K562 (cell line): Measurements from ENCODE around the gene KRI1. TPM values are rescaled to one million over a fixed set of nuclear protein-coding genes. Genes with fewer than 3 reads are reported as not detected.

Source experiments
- CREB1 ChIP-seq, 2 experiments: sonication (generic) in 1 of 2; formaldehyde crosslinking in 1 of 2; IDR thresholded peaks; 2 replicates each; pipeline versions ENCODE4 v1.6.1 to v1.8.0; 2012 to 2022; ENCODE audit warnings: inconsistent platforms in 1 of 2, mild to moderate bottlenecking in 1 of 2, missing genetic modification reagents in 1 of 2, moderate library complexity in 1 of 2
- E2F5 ChIP-seq: sonication (generic); formaldehyde crosslinking; IDR thresholded peaks from 2 replicates; pipeline ENCODE4 v1.8.0; 2022; ENCODE audit warnings: mild to moderate bottlenecking, missing genetic modification reagents
- HMGN3 ChIP-seq: IDR thresholded peaks from 2 replicates; pipeline ENCODE4 v1.6.1; 2011; ENCODE audit warnings: borderline replicate concordance, low read depth, mild to moderate bottlenecking, mixed read lengths, low read length; ENCODE audit not compliant: insufficient read length; ENCODE audit errors: extremely low read depth
- HSF4 ChIP-seq: fragments of 250-450 bp; sonication (Bioruptor Pico); IDR thresholded peaks from 2 replicates; pipeline ENCODE4 v2.1.2; 2022; ENCODE audit warnings: mild to moderate bottlenecking, moderate library complexity, borderline replicate concordance
- KAT7 ChIP-seq: sonication (generic); formaldehyde crosslinking; IDR thresholded peaks from 2 replicates; pipeline ENCODE4 v1.8.0; 2022; ENCODE audit warnings: missing genetic modification reagents, mild to moderate bottlenecking, borderline replicate concordance
- KLF6 ChIP-seq: fragments of 250-450 bp; sonication (Bioruptor Pico); IDR thresholded peaks from 2 replicates; pipeline ENCODE4 v1.4.0; 2020; ENCODE audit warnings: mild to moderate bottlenecking, moderate library complexity, borderline replicate concordance
- MED1 ChIP-seq: sonication (generic); formaldehyde crosslinking; IDR thresholded peaks from 2 replicates; pipeline ENCODE4 v1.8.1; 2023; ENCODE audit warnings: missing genetic modification reagents, borderline replicate concordance
- RNF219 ChIP-seq: fragments of 250-450 bp; sonication (Bioruptor Pico); IDR thresholded peaks from 2 replicates; pipeline ENCODE4 v1.5.0; 2022; ENCODE audit warnings: mild to moderate bottlenecking
- ZMIZ1 ChIP-seq, 2 experiments: fragments of 150-350 bp in 1 of 2; IDR thresholded peaks; 2 replicates each; pipeline ENCODE4 v1.6.1; 2012 to 2016; ENCODE audit warnings: low read depth in 2 of 2, low read length in 2 of 2, mild to moderate bottlenecking in 1 of 2, moderate library complexity in 1 of 2
- ZSCAN32 ChIP-seq: fragments of 450-650 bp; formaldehyde crosslinking; IDR thresholded peaks from 2 replicates; pipeline ENCODE4 v1.4.0; 2020; ENCODE audit warnings: mild to moderate bottlenecking, moderate library complexity
- polyA plus RNA-seq, 8 experiments: library from polyadenylated mRNA; depleted of rRNA in 4 of 8; stranded (reverse) in 5 of 8; unstranded in 3 of 8; fragments of >200 nt; fragmentation: Nextera tagmentation in 2 of 8; fragmentation: Illumina TruSeq in 1 of 8; extraction: Ambion mirVana in 2 of 8; extraction: Trizol in 1 of 8; gene quantifications; 2 replicates each; pipeline versions ENCODE4 v1.2.1 to v1.2.3, GENCODE V29; 2011 to 2014; ENCODE audit warnings: inconsistent platforms in 1 of 8, missing spikeins in 1 of 8
- total RNA-seq, 7 experiments: library from RNA; depleted of rRNA in 6 of 7; stranded (reverse); fragments of >200 nt in 6 of 7; fragmentation: Illumina TruSeq in 2 of 7; extraction: Trizol in 2 of 7; gene quantifications; 2 replicates each; pipeline versions ENCODE4 v1.2.1 to v1.2.3, GENCODE V29; 2011 to 2021; ENCODE audit warnings: low replicate concordance in 1 of 7
- TF ChIP-seq, protein P1 (sequence below): fragments of 450-650 bp; IDR thresholded peaks from one replicate; pipeline ENCODE4 v1.6.1; 2018; ENCODE audit warnings: mild to moderate bottlenecking, moderate library complexity; ENCODE audit not compliant: partially characterized antibody
- TF ChIP-seq, protein P2 (sequence below): IDR thresholded peaks from 3 replicates; pipeline ENCODE4 v1.6.1; 2011; ENCODE audit warnings: borderline replicate concordance, mild to moderate bottlenecking; ENCODE audit not compliant: insufficient read length, insufficient read depth
- TF ChIP-seq, protein P3 (sequence below): fragments of 250-450 bp; sonication (Bioruptor Pico); IDR thresholded peaks from 2 replicates; pipeline ENCODE4 v1.8.0; 2021; ENCODE audit warnings: moderate library complexity, mild to moderate bottlenecking, inconsistent platforms

The KRI1 gene
- total and polyA plus RNA-seq, 9 of the 15 experiments (the other 6 are each of a cell fraction or from before 2014, with no cell fraction given): 1.1 to 50.7 (median 24.7) TPM

DNA sequence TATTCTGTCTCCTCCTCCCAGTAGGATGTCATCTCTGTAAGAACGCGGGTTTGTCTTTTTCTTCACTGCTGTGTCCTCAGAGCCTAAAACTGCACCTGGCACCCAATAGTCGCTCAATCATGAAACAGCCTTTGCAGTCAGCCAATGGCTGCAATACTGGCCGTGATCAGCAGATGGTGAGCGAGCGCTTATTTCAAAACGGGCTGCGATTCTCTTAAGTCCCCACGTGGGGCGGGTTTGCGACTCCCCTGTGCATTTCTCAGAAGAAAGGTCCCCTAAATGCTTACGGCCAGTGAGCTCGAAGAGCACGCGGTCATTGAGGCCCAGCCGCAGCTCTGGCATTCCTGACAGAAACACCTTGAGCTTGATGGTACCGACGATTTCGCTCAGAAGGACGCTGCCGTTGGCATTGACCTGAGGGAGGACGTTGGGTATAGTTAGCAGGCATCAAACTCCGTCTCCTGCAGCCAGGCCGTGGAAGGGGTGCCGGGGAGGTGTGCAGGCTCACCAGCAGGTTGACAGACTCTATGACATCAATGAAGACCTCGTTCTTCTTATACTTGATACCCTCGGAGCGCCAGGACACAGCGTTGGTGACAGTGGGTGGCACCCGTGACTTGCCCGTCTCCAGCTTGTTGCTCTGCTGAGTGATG is 15.3 kb upstream of the KRI1 start (continued):
- TF ChIP-seq KAT7 (CRISPR knock-in tag) (no peak), ZMIZ1 (IDR thresholded peaks at IDR 0.05; ENCODE audit: low read depth in 2 of 2, low read length in 2 of 2) (0 out of 4 replicates have a peak, but pooled peaks of 1 of the 2 experiments have one; percentile 35), HMGN3 (no peak), KLF6 (CRISPR knock-in tag) (no peak), E2F5 (CRISPR knock-in tag) (no peak), ZSCAN32 (CRISPR knock-in tag) (no peak), CREB1 (IDR thresholded peaks at IDR 0.05) (no peak), CREB1 (CRISPR knock-in tag; IDR thresholded peaks at IDR 0.05) (0 out of 2 replicates have a peak, but pooled peaks have one; percentile 35), MED1 (no peak), HSF4 (no peak), RNF219 (CRISPR knock-in tag) (no peak)
- TF ChIP-seq, protein P1, sequence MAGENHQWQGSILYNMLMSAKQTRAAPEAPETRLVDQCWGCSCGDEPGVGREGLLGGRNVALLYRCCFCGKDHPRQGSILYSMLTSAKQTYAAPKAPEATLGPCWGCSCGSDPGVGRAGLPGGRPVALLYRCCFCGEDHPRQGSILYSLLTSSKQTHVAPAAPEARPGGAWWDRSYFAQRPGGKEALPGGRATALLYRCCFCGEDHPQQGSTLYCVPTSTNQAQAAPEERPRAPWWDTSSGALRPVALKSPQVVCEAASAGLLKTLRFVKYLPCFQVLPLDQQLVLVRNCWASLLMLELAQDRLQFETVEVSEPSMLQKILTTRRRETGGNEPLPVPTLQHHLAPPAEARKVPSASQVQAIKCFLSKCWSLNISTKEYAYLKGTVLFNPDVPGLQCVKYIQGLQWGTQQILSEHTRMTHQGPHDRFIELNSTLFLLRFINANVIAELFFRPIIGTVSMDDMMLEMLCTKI: no peak
- TF ChIP-seq, protein P2, sequence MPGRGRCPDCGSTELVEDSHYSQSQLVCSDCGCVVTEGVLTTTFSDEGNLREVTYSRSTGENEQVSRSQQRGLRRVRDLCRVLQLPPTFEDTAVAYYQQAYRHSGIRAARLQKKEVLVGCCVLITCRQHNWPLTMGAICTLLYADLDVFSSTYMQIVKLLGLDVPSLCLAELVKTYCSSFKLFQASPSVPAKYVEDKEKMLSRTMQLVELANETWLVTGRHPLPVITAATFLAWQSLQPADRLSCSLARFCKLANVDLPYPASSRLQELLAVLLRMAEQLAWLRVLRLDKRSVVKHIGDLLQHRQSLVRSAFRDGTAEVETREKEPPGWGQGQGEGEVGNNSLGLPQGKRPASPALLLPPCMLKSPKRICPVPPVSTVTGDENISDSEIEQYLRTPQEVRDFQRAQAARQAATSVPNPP: no peak
- TF ChIP-seq, protein P3, sequence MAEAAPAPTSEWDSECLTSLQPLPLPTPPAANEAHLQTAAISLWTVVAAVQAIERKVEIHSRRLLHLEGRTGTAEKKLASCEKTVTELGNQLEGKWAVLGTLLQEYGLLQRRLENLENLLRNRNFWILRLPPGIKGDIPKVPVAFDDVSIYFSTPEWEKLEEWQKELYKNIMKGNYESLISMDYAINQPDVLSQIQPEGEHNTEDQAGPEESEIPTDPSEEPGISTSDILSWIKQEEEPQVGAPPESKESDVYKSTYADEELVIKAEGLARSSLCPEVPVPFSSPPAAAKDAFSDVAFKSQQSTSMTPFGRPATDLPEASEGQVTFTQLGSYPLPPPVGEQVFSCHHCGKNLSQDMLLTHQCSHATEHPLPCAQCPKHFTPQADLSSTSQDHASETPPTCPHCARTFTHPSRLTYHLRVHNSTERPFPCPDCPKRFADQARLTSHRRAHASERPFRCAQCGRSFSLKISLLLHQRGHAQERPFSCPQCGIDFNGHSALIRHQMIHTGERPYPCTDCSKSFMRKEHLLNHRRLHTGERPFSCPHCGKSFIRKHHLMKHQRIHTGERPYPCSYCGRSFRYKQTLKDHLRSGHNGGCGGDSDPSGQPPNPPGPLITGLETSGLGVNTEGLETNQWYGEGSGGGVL (CRISPR knock-in tag): no peak
